HG03442 (cell line): Measurements from ENCODE around the gene CRAT.
"Not testable (repeated sequence)": the region's sequence is repeated elsewhere in the genome, so short reads cannot be mapped to it uniquely, and the experiment has no call there.

Experiments used
- ATAC-seq: cut with Tn5 transposase; IDR thresholded peaks from one replicate; pipeline ENCODE4 v1.9.1; 2021; ENCODE audit warnings: mild to moderate bottlenecking, moderate library complexity; ENCODE audit not compliant: unreplicated experiment

CRAT gene

DNA sequence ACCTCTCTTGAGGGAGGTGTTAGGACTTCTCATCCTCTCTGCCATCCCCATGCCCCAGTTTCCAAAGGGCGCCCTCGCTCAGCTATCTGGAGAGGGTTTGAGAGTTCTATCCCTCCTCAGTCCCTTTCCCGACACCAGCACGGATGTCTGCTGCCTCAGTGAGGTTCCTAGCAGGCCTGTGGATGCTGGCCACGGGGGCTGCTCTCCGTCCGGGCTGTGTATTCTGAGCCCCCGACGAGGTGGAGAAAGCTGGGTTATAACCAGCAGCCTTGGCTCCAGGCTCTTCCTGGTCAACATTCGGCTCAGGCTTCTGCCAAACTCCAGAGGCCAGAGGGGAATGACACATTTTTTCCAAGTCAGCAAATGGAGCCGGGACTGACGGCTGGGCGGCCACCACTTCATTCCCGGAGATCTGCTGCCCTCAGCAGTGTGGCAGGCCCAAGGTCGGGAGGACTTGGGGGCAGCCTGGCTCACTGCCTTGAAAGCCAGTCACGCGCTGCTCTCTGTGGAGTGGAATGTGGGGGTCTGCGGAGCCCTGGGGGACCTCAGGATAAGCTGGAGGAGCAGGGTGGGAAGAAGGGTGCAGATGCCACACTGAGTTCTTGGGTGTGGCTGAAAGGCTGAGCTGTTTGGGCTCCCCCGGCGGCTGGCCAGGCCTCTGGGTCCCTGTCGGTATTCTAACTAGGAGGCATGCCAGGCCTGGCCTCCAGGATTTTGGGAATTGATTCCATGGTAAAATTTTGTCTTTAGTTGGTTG lies 28.1 kb upstream of the CRAT start:
- no peak for ATAC-seq

DNA sequence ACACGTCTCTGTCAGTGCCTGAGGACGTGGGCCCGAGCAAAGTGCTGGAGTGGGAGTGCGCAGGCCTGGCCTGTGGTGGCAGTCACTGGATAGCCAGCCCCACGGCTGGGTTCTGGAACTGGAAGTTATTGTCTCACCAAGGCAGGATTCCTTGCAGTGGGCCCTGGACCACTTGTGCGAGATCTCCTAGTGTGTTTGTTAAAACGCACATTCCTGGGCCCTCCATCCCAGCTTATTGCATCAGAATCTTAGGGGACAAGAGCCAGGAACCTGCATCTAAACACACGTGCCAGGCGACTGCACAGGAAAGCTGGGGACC lies 27.5 kb upstream of the CRAT start:
- no peak for ATAC-seq

DNA sequence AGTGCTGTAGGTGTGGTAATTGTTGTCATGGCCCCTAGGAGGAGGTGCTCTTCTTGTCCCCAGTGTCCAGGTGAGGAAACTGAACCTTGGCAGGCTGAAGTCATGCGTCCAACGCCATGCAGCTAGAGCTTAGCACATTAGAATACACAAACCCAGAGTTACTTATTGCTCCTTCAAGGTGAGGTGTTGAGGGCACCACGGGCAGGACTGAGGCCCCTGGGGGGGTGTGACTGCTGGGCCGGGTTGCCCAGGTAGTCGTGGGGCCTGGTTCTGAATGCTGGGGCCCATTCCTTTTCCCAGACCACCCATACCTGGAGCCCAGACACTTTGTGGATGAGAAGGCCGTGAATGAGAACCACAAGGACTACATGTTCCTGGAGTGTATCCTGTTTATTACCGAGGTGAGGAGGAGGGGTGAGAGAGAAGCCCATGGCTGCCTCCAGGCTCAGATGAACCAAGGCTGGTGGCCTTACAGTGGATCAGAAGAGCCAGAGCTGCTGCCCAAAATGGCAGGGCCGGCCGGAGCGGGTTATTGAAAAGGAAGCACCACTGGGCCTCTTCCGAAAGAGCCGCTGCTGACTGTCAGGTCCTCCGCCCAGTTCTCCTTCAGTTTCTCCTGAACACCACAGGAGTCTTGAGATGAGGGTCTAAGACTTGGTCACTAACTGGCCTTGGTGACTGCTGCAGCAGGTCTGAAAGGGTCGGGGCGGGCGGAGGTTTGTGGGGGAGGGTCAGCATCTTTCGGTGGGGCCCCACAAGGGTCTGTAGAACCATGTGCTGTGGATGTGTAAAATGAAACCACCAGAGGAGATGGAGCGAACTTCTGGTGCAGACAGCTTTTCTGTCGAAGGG lies 26.9 kb upstream of the CRAT start:
- ATAC-seq, result no peak

DNA sequence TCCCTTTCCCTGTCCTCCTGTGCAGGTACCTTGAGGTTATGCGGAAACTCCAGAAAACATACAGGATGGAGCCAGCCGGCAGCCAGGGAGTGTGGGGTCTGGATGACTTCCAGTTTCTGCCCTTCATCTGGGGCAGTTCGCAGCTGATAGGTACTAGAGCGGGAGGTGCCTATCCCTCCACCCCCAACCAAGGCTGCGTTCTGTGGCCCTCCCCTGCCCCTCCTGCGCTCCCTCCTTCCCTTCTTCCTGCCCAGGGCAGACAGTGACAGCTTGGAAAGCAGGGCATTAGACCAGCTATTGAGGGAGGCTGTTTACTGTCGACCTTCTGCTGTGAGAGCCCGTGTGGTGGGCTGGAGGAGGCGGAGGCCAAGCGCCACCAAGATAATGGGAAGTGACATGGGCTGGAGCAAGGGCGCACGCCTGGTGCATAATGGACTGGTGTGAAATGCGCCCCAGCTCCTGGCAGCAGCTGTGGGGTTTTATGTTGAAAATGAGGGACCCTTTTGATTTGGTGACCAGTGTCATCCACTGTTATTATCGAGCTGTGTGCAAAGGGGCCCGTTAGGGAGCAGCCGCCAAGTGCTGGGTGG lies 25.9 kb upstream of the CRAT start:
- ATAC-seq, result no peak

DNA sequence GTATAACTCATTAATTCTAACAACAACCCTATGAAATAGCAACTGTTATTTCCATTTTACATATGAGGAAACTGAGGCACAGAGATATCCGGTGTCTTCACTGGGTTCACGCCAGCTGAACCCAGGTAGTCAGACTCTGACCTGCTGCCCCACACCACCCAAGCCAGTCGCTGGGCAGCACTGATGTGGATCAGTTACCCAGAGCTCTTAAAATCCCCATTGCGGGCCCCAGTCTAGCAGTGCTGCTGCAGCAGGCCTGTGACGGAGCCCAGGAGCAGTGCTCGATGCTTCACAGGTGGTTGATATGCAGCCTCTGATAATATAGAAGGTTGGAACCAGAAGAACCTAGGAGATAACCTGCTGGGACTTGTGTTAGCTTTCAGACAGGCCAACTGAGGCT lies 24.9 kb upstream of the CRAT start:
- no peak for ATAC-seq

DNA sequence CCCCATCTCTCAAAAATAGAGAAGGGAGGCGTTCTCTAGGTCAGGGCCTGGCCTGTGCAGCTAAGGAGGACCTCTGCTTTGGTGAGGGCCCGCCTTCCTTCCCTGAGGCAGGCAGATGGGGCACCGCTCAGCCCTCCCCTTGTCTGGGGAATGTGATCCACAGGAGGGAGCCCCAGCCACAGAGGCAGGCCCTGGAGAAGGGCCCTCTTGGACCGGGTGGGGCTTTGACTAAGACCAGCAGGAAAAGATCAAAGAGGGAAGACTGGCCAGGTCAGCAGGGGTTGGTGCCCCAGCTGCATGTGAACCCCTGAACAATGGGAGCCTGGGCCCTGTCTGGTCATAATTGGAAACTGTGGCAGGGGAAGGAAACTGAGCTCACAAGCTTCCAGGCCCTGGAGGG lies 22.5 kb upstream of the CRAT start:
- no peak for ATAC-seq

DNA sequence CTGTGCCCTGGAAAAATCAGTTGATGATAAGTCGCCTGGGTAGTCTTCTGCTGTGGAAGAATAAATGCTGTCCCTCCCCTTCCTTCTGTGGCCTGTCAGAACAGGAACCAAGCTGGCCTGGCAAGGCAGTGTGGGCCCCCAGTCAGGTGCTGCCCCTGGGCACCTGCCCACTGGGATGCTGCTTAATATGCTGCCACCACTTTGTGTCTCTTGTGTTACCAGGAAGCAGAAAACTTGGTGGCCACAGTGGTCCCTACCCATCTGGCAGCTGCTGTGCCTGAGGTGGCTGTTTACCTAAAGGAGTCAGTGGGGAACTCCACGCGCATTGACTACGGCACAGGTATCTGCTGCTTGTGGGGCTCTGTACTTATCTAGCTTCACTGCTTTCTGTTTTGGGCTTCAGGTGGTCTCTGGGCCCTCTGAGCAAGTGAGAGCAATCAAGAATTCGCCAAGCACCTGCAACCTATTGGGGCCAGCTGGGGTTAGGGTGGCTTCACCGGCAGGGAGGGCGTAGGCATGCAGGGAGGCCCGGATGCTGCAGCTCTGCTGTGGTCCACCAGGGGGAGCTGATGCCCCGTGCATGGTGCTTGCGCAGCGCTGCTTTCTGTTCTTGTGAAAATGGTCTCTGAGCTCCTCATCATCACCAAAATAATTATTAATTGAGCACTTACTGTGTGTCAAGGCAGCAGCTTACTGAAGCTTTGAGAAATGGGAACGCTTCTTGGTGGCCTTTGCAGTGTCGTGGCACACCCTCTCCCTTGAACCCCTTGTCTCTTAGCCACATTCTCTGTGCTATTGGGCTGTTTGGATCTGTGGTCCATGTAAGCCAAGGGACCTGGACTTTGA lies 20.9 kb upstream of the CRAT start:
- no peak for ATAC-seq

DNA sequence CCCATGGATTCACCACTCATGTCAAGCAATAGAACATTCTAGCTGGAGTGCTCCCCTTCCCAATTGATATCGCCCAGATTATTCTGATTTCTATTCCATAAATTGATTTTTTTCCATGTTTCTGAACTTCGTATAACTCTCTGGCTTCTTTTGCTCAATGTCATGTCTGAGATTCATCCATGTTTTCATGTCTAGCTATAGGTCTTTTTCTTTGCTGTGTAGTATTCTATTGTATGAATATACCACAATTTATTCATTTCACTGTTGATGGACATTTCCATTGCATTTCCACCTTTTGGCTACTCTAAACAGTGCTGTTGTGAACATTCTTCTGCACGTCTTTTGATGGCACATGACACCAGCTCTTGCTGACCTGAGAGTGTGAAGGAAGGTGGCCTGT lies 20.2 kb upstream of the CRAT start:
- no peak for ATAC-seq

DNA sequence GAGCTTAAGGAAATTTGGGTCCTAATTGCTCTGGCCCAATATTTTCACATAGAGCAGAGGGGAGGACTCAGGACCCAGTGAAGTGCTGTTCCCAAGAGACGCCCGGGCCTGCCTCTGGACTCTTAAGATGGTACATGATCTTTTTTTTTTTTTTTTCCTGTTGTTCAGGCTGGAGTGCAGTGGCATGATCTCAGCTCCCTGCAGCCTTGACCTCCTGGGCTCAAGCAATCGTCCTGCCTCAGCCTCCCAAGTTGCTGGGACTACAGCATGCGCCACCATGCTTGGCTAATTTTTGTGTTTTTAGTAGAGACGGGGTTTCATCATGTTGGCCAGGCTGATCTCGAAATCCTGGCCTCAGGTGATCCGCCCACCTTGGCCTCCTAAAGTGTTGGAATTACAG lies 19.7 kb upstream of the CRAT start:
- ATAC-seq, result not testable (repeated sequence)

DNA sequence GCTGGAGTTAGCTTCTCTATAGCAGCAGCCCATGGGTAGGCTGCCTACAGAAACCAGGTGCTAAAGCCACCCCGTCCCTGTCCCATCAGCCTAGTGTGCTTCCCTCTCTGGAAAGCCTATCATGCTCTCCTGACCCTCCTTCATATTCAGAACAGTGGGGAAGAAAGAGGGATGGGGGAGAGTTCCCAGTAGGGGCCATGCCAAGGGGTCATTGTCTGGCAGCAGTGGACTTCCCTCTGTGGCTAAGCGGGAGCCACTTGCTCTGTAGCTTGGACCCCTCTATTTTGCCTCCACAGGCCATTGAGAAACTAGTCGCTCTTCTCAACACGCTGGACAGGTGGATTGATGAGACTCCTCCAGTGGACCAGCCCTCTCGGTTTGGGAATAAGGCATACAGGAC lies 18.1 kb upstream of the CRAT start:
- ATAC-seq, result no peak

DNA sequence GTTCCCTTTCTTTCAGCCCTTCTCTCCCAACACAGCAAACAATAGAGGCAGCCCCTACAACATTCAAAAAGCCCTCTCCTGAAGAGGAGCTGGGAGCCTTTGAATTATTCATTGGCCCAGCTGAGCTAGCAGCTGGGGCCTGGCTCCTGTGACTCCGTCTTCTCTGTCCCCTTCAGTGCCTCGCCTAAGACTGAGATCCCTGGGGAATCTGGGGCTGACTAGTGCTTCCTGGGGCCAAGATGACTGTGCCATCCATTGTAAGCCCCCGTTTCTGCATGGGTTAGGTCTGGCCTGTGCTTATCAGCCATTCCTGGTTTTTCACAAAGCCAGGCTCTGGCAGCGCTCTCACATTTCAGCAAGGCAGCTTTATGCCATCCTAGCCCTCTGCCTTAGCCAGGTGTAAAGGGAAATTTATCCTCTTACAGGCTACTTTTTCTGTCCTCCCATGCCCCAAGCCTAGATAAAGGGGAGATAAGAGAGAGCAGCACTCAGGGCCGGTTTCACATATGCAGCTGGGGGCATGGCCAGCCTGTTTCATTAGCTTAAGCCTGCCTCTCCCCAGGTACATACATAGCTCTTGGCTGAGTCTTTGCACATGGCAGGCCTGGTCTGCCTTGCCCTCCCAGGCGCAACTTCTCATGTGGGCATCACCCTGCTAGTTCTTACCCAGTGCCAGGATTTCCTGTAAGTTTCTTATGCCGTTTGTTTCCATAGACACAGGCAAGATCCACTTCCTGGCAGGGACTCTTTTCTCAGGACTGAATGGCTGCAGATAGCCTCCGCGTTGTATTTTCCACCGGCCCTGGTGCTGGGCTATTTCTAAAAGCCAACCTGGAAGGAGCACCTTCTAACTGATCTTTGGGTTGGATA lies 16.4 kb upstream of the CRAT start:
- no peak for ATAC-seq

DNA sequence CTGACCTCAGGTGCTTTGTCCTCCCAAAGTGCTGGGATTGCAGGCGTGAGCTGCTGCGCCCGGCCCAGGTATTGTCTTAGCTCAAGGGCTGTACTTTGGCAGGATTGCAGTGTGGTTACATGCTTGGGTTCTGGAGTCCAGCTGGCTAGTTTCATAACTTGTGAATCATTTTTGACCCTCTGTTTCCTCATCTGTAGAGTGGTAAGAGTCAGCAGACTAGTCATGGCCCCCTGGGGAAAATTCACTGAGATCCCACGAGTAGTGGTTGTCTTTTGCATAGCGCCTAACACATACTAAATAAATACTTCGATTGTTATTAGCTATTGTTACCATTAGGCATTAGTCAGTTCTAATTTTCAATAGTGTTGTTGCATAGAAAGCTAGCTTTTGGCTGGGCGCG lies 14.9 kb upstream of the CRAT start:
- no peak for ATAC-seq

DNA sequence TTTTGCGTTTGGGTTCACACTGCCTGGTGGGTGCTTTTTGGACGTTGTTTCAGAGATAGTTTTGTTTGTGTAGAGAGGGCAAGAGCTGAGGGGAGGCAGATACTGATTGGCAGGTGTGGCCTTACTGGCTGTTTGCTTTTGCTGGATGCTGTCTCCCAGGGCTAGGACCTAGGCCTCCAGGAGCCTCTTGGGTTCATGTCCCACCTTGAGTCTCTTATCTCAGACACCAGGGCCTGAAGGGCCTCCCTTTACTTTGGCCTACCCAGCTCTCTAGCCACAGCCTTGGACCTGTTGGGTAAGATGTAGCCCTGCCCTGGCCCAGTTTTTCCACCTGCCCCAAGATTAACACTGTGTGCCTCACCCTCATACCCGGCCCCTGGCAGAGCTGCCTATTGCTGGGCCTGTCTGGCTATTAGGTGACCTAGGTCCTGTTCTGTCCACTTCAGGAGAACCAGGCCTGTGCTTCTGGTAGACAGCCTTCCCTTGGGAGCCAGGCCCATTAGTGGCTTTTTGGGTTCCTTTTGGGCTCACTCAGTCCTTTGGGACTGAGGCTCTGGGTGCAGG lies 14.0 kb upstream of the CRAT start:
- no peak for ATAC-seq

DNA sequence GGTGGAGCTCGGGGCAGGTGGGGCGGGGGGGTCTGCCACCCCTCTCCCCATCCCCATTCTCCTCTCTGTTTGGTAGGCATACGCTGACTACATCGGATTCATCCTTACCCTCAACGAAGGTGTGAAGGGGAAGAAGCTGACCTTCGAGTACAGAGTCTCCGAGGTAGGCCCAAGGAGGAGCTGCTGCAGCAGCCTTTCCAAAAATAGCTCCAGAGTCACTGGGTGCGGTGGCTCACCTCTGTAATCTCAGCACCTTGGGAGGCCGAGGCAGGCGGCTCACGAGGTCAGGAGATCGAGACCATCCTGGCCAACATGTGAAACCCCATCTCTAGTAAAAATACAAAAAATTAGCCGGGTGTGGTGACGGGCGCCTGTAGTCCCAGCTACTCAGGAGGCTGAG lies 12.4 kb upstream of the CRAT start:
- ATAC-seq, result not testable (repeated sequence)

DNA sequence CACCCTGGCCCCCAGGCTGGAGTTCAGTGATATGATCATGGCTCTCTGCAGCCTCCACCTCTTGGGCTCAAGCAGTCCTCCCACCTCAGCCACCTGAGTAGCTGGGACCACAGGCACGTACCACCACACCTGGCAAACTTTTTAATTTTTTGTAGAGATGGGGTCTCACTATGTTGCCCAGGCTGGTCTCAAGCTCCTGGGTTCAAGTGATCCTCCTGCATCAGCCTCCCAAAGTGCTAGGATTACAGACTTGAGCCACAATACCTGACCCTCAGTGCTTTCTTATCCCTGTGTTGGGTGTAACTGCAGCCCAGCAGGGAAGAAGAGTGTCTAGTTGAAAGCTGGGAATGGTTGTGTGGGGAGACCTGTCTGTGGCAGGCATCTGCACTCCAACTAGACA lies 11.5 kb upstream of the CRAT start:
- ATAC-seq, result no peak

DNA sequence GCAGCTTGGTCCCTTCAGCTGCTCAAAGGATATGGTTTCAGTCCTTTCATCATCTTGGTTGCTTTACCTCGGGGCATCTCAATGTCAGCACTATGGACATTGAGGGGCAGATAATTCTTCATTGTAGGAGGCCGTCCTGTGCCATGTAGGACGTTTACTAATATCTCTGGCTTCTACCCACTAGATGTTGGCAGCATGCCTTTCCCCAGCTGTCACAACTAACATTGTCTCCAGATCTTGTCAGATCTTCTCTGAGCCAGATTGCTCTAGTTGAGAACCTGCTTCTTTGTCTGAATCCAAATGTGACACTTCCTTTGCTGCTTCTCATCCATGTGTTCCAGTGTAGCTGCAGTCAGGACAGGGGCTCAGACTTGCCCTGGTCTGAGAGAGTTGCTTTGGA lies 10.9 kb upstream of the CRAT start:
- ATAC-seq, result no peak

DNA sequence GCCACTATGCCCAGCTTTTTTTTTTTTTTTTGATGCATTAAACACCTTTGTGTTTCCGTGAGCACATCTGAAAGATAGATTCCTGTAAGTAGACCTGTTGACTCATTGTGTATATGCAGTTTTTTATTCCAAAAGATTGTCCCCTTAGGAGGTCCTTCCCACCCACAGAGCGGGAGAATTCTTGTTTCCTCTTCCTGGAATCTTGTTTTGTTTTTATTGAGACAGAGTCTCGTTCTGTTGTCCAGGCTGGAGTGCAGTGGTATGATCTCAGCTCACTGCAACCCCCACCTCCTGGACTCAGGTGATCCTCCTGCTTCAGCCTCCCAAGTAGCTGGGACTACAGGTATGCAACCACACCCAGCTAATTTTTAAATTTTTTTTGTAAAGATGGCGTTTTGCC lies 8.2 kb upstream of the CRAT start:
- ATAC-seq, result no peak

DNA sequence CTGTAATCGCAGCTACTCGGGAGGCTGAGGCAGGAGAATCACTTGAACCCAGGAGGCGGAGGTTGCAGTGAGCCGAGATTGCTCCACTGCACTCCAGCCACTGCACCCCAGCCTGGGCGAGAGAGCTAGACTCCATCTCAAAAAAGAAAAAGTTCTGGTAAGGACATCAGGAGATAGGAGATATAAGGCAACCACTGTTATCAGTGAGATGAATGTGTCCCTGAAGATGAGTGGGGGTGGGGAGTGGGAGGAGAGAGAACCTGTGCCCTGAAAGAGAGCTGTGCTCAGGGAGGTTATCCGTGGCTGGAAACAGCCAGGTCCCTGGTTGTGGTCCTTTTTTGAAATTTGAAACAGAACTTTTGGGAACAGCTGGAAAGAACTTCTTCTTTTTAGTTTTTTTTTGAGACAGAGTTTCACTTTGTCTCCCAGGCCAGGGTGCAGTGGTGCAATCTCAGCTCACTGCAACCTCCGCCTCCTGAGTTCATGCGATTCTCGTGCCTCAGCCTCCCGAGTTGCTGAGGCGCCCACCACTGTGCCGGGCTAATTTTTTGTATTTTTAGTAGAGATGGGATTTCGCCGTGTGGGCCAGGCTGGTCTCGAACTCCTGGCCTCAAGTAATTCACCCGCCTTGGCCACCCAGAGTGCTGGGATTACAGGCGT lies 3.2 kb upstream of the CRAT start:
- no peak for ATAC-seq

DNA sequence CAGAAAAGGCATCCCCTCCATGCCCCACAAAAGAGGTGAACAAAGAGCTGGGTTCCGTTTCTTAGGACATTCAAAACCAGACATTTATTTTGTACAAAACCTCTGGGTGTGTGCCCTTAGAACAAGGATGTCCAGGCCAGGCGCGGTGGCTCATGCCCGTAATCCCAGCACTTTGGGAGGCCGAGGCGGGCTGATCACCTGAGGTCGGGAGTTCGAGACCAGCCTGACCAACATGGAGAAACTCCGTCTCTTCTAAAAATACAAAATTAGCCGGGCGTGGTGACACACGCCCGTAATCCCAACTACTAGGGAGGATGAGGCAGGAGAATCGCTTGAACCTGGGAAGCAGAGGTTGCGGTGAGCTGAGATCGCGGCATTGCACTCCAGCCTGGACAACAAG lies 1.9 kb upstream of the CRAT start:
- ATAC-seq, result not testable (repeated sequence)
